Stimulated activated CD4-positive, alpha-beta T cell treated with anti-CD3 and anti-CD28 coated beads, Interleukin-1b, Interleukin-23, amount 100 ng/mL, for 1 hour (primary cell): ENCODE data around the gene RNF151.

Experiments
- DNase-seq, 2 donors: peaks; one replicate each; pipeline ENCODE4 v3.0.0-alpha.2; 2020; ENCODE audit warnings: low read depth in 2 of 2

The RNF151 gene

GRCh38 chr16:1976951-1977874 lies 10.6 kb downstream of the RNF151 start:
- no peak for DNase-seq

- DNase-seq, result no peak
Observed at GRCh38 chr16:1977875-1978268, 11.2 kb downstream of the RNF151 start.

- no peak for DNase-seq
Observed at GRCh38 chr16:1978476-1979120, 11.9 kb downstream of the RNF151 start.

GRCh38 chr16:1979271-1980029 lies 12.8 kb downstream of the RNF151 start:
- DNase-seq, result no peak

GRCh38 chr16:1980030-1980769 lies 13.5 kb downstream of the RNF151 start:
- no peak for DNase-seq

GRCh38 chr16:1980770-1981087 lies 14.1 kb downstream of the RNF151 start:
- no peak for DNase-seq

GRCh38 chr16:1981398-1981836 lies 14.8 kb downstream of the RNF151 start, which contains the start of gene NOXO1:
Gene NOXO1 (minus strand): TSS chr16:1981469. CDS start chr16:1981179, 290 bp downstream.
- no peak for DNase-seq

- no peak for DNase-seq
Observed at GRCh38 chr16:1982013-1982433, 15.4 kb downstream of the RNF151 start.

- DNase-seq, result no peak
Observed at GRCh38 chr16:1982991-1983543, 16.4 kb downstream of the RNF151 start.

- DNase-seq, result peak in 1 of 2 donors; percentile 33
Observed at GRCh38 chr16:1983544-1984346, 17.1 kb downstream of the RNF151 start, which contains the start of gene GFER. Gene GFER (plus strand): TSS chr16:1984193. CDS start chr16:1984219, 26 bp downstream.

- no peak for DNase-seq
Observed at GRCh38 chr16:1984347-1985225, 17.9 kb downstream of the RNF151 start.

GRCh38 chr16:1985466-1986150 lies 19.0 kb downstream of the RNF151 start:
- no peak for DNase-seq

GRCh38 chr16:1987198-1987597 lies 20.5 kb downstream of the RNF151 start:
- DNase-seq, result no peak

GRCh38 chr16:1989209-1990100 lies 22.8 kb downstream of the RNF151 start, which contains the start of gene SYNGR3:
Gene SYNGR3 (plus strand): TSS chr16:1989970. CDS start chr16:1990103, 133 bp downstream.
- DNase-seq, result no peak

GRCh38 chr16:1990101-1990350 lies 23.4 kb downstream of the RNF151 start:
- DNase-seq, result no peak

GRCh38 chr16:1990351-1991134 lies 23.9 kb downstream of the RNF151 start:
- no peak for DNase-seq

- no peak for DNase-seq
Observed at GRCh38 chr16:1991135-1991551, 24.5 kb downstream of the RNF151 start.
